HepG2 (cell line): ENCODE measurements around the gene KIAA1614. TPM values are rescaled to one million over a fixed set of nuclear protein-coding genes. Genes with fewer than 3 reads are reported as not detected.
A peak's percentile ranks its signal among the peaks of the same experiment; 100 is the strongest.

Source experiments
- ARNT ChIP-seq: fragments of 450-650 bp; IDR thresholded peaks from 2 replicates; pipeline ENCODE4 v1.6.1; 2017
- CREM ChIP-seq, 2 experiments: sonication (generic) in 1 of 2; formaldehyde crosslinking in 1 of 2; IDR thresholded peaks; 2 replicates each; pipeline versions ENCODE4 v1.4.0 to v1.6.1; 2016 to 2020; ENCODE audit warnings: antibody characterized with exemption in 1 of 2, mild to moderate bottlenecking in 1 of 2, missing genetic modification reagents in 1 of 2
- EHMT2 ChIP-seq: fragments of 200-600 bp; sonication (generic); IDR thresholded peaks from 2 replicates; pipeline ENCODE4 v1.7.0; 2017; ENCODE audit warnings: antibody characterized with exemption, low read depth, low read length, borderline replicate concordance
- GABPB1 ChIP-seq: IDR thresholded peaks from 2 replicates; pipeline ENCODE4 v1.6.1; 2016; ENCODE audit warnings: mild to moderate bottlenecking, missing genetic modification reagents, moderate library complexity, missing compliant biosample characterization
- GATAD2A ChIP-seq: IDR thresholded peaks from 2 replicates; pipeline ENCODE4 v1.6.1; 2016
- IRF1 ChIP-seq: sonication (generic); formaldehyde crosslinking; IDR thresholded peaks from 2 replicates; pipeline ENCODE4 v1.4.0; 2020; ENCODE audit warnings: low read depth, mild to moderate bottlenecking, missing genetic modification reagents
- IRF2 ChIP-seq: IDR thresholded peaks from 2 replicates; pipeline ENCODE4 v1.6.1; 2018; ENCODE audit warnings: missing genetic modification reagents, missing compliant biosample characterization
- JUND ChIP-seq: sonication (generic); formaldehyde crosslinking; IDR thresholded peaks from 2 replicates; pipeline ENCODE4 v1.8.0; 2022; ENCODE audit warnings: mild to moderate bottlenecking, missing genetic modification reagents
- MAFK ChIP-seq, 2 experiments: IDR thresholded peaks in 1 of 2; conservative IDR thresholded peaks in 1 of 2; 2 replicates each; pipeline ENCODE4 v1.6.1; 2011; ENCODE audit warnings: improper control_type of control experiment in 2 of 2, low read length in 2 of 2
- SNAPC4 ChIP-seq: sonication (generic); formaldehyde crosslinking; IDR thresholded peaks from 2 replicates; pipeline ENCODE4 v1.4.0; 2020; ENCODE audit warnings: mild to moderate bottlenecking, missing genetic modification reagents
- SOX6 ChIP-seq, 2 experiments: fragments of 450-650 bp in 1 of 2; sonication (generic) in 1 of 2; formaldehyde crosslinking in 1 of 2; IDR thresholded peaks; 2 replicates each; pipeline versions ENCODE4 v1.4.0 to v1.6.1; 2017 to 2020; ENCODE audit warnings: antibody characterized with exemption in 1 of 2, mild to moderate bottlenecking in 1 of 2, missing genetic modification reagents in 1 of 2
- SUZ12 ChIP-seq: fragments of 150-350 bp; IDR thresholded peaks from 2 replicates; pipeline ENCODE4 v1.6.1; 2014; ENCODE audit warnings: low read depth, low read length
- TBL1XR1 ChIP-seq: fragments of 150-350 bp; IDR thresholded peaks from 2 replicates; pipeline ENCODE4 v1.6.1; 2014; ENCODE audit warnings: borderline replicate concordance, low read length; ENCODE audit not compliant: partially characterized antibody
- ZBED4 ChIP-seq: sonication (generic); formaldehyde crosslinking; IDR thresholded peaks from 2 replicates; pipeline ENCODE4 v1.4.0; 2020; ENCODE audit warnings: missing genetic modification reagents, borderline replicate concordance
- ZBTB38 ChIP-seq: sonication (generic); formaldehyde crosslinking; IDR thresholded peaks from 2 replicates; pipeline ENCODE4 v1.5.1; 2020; ENCODE audit warnings: mild to moderate bottlenecking, missing genetic modification reagents
- ZNF460 ChIP-seq: sonication (generic); formaldehyde crosslinking; IDR thresholded peaks from 2 replicates; pipeline ENCODE4 v1.5.1; 2020; ENCODE audit warnings: missing genetic modification reagents, mild to moderate bottlenecking, borderline replicate concordance
- ZNF501 ChIP-seq: sonication (generic); formaldehyde crosslinking; IDR thresholded peaks from 2 replicates; pipeline ENCODE4 v1.5.1; 2020; ENCODE audit warnings: mild to moderate bottlenecking, moderate library complexity, missing genetic modification reagents
- ZNF562 ChIP-seq: sonication (generic); formaldehyde crosslinking; IDR thresholded peaks from 2 replicates; pipeline ENCODE4 v1.8.0; 2022; ENCODE audit warnings: missing genetic modification reagents, borderline replicate concordance
- ZNF670 ChIP-seq: sonication (generic); formaldehyde crosslinking; IDR thresholded peaks from 2 replicates; pipeline ENCODE4 v1.8.0; 2022; ENCODE audit warnings: mild to moderate bottlenecking, missing genetic modification reagents, borderline replicate concordance
- polyA plus RNA-seq, 8 experiments: library from polyadenylated mRNA; depleted of rRNA in 3 of 8; stranded (reverse) in 7 of 8; unstranded in 1 of 8; fragments of >200 nt; fragmentation: Illumina TruSeq in 4 of 8; extraction: Trizol in 4 of 8; gene quantifications; 2 replicates each; pipeline versions ENCODE4 v1.2.1 to v1.2.3, GENCODE V29; 2011 to 2016; ENCODE audit warnings: low read depth in 4 of 8, missing spikeins in 1 of 8, mixed read lengths in 1 of 8; ENCODE audit not compliant: insufficient read depth in 1 of 8
- total RNA-seq, 5 experiments: library from RNA; depleted of rRNA; stranded (reverse); fragments of >200 nt; fragmentation: Illumina TruSeq; extraction: Trizol; gene quantifications; 2 replicates each; pipeline ENCODE4 v1.2.3, GENCODE V29; 2016; ENCODE audit warnings: low read depth in 1 of 5

KIAA1614 gene
- total and polyA plus RNA-seq, 2 of the 13 experiments (the other 11 are each of a cell fraction or from before 2014, with no cell fraction given), result 0.15 to 0.77 TPM

GRCh38 chr1:180935326-180936109 is 22.8 kb downstream of the KIAA1614 start (continued):
- no peak for TF ChIP-seq SNAPC4 (CRISPR knock-in tag)
- TF ChIP-seq ARNT, result no peak
- TF ChIP-seq ZBED4 (CRISPR knock-in tag), result no peak
- TF ChIP-seq ZBTB38 (CRISPR knock-in tag), result peak; percentile 93
- no peak for TF ChIP-seq EHMT2
- no peak for TF ChIP-seq TBL1XR1
- no peak for TF ChIP-seq JUND (CRISPR knock-in tag)
- TF ChIP-seq GATAD2A (CRISPR knock-in tag), result peak; percentile 51; the same call in 1 of the 2 replicates
- no peak for TF ChIP-seq ZNF562 (CRISPR knock-in tag)
- no peak for TF ChIP-seq ZNF460
- TF ChIP-seq MAFK (conservative IDR thresholded peaks at IDR 0.05 in 1 of 2, IDR thresholded peaks at IDR 0.05 in 1 of 2; ENCODE audit: low read length in 2 of 2), result no peak
- no peak for TF ChIP-seq ZNF670 (CRISPR knock-in tag)
- TF ChIP-seq SOX6 (IDR thresholded peaks at IDR 0.05), result no peak
- TF ChIP-seq SOX6 (CRISPR knock-in tag; IDR thresholded peaks at IDR 0.05), result peak; percentile 14; the same call in 1 of the 2 replicates
- no peak for TF ChIP-seq ZNF501 (CRISPR knock-in tag)
- no peak for TF ChIP-seq CREM (IDR thresholded peaks at IDR 0.05)
- TF ChIP-seq CREM (CRISPR knock-in tag; IDR thresholded peaks at IDR 0.05), result no peak
- peak; percentile 21; the same call in 1 of the 2 replicates for TF ChIP-seq IRF2 (CRISPR knock-in tag)
- no peak for TF ChIP-seq SUZ12
- TF ChIP-seq IRF1 (CRISPR knock-in tag), result no peak
- peak; percentile 45 for TF ChIP-seq GABPB1 (CRISPR knock-in tag)
